ENCODE results near the gene EIF2B4. TPM values are rescaled to one million over a fixed set of nuclear protein-coding genes. Genes with fewer than 3 reads are reported as not detected.

EIF2B4 gene
- polyA plus RNA-seq, 3 donors = 29.5 to 42.3 (median 39.3) TPM

DNA sequence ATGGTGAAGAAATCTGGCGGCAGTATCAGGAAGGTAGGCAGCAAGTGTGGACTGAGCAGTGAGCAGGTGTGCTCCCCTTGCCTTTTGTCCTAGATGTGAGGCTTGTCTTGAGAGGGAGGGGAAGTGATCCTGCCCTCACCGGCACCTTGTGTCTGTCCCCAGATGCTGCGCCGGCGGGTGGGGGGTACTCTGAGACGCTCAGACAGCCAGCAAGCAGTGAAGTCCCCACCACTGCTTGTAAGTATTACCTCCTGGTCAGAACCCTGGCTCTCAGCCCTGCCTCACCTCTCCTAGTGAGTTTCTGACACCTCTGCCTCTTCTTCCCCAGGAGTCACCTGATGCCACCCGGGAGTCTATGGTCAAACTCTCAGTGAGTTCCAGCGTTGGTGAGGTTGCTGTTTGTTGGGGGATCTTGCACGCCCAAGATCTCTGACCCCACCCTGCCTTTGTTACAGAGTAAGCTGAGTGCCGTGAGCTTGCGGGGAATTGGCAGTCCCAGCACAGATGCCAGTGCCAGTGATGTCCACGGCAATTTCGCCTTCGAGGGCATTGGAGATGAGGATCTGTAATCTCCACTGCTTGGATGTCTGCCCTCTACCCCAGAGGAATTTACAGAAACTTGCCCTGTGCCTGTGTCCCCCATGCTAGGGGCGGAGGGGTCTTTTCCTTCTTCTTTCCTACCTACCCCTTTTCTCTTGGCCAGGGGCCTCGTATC lies 6.2 kb upstream of the EIF2B4 start:
- Histone ChIP-seq H3K4me1 (ENCODE audit: control insufficient read depth in 1 of 2, insufficient read depth in 2 of 2, low read length in 2 of 2) (peaks cover 33 to 52% of the 10 kb centered on the region in 2 donors), H3K27me3 (ENCODE audit: control insufficient read depth in 2 of 2, insufficient read depth in 2 of 2, low read length in 2 of 2) (no peaks in the 10 kb centered on the region), H3K27ac (ENCODE audit: low read depth in 1 of 2, low read length in 2 of 2) (peak overlapping the region in 1 of 2 donors; percentile 24), H3K79me2 (ENCODE audit: insufficient read depth, low read length) (peaks cover 69% of the 10 kb centered on the region), H3K9me3 (replicated peaks in 1 of 2; ENCODE audit: control insufficient read depth in 1 of 2, insufficient read depth in 1 of 2, low read length in 2 of 2) (no peaks in the 10 kb centered on the region), H3K4me2 (replicated peaks; ENCODE audit: extremely low read depth, low read length, poor library complexity, severe bottlenecking) (no peak overlapping the region), H2AFZ (ENCODE audit: insufficient read depth, low read depth, low read length, poor library complexity, severe bottlenecking) (no peak overlapping the region), H3K36me3 (replicated peaks in 1 of 2; ENCODE audit: control insufficient read depth in 1 of 2, insufficient read depth in 2 of 2, low read length in 2 of 2) (peaks cover 58 to 65% of the 10 kb centered on the region in 2 donors), H3K9ac (ENCODE audit: insufficient read depth, low read length, poor library complexity, severe bottlenecking) (no peak overlapping the region), H4K20me1 (ENCODE audit: insufficient read depth, low read length) (peaks cover 51% of the 10 kb centered on the region), H3K4me3 (replicated peaks in 1 of 3; ENCODE audit: low read depth in 2 of 3, low read length in 3 of 3) (no peak overlapping the region)
- H3K36me3 Mint-ChIP-seq = peaks cover 57 to 62% of the 10 kb centered on the region in 2 donors
- intact Hi-C loops (cut with micrococcal nuclease) = loop anchor here in 1 of 2 donors (10.0 kb wide), 1 partner anchor 118 kb away; the partner anchor contains the start of genes FNDC4 and GCKR
- peaks cover 0 to 3% (median 1%) of the 10 kb centered on the region in 3 donors for H3K27me3 Mint-ChIP-seq (ENCODE audit: low read depth in 3 of 3)
- H3K9me3 Mint-ChIP-seq = peaks cover 0 to 2% (median 0%) of the 10 kb centered on the region in 7 donors
- 97% methylated on average over 9 of the region's 16 CpGs for WGBS (ENCODE audit: insufficient coverage)
- H3K27ac Mint-ChIP-seq = peak overlapping the region in 6 of 7 donors; percentile 1 to 56 (median 50)
- H3K4me3 Mint-ChIP-seq = no peak overlapping the region
- TF ChIP-seq, protein P1, sequence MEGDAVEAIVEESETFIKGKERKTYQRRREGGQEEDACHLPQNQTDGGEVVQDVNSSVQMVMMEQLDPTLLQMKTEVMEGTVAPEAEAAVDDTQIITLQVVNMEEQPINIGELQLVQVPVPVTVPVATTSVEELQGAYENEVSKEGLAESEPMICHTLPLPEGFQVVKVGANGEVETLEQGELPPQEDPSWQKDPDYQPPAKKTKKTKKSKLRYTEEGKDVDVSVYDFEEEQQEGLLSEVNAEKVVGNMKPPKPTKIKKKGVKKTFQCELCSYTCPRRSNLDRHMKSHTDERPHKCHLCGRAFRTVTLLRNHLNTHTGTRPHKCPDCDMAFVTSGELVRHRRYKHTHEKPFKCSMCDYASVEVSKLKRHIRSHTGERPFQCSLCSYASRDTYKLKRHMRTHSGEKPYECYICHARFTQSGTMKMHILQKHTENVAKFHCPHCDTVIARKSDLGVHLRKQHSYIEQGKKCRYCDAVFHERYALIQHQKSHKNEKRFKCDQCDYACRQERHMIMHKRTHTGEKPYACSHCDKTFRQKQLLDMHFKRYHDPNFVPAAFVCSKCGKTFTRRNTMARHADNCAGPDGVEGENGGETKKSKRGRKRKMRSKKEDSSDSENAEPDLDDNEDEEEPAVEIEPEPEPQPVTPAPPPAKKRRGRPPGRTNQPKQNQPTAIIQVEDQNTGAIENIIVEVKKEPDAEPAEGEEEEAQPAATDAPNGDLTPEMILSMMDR (IDR thresholded peaks at IDR 0.05) = no peak
- H3K4me1 Mint-ChIP-seq = peaks cover 45% of the 10 kb centered on the region
- DNase-seq = no peak

DNA sequence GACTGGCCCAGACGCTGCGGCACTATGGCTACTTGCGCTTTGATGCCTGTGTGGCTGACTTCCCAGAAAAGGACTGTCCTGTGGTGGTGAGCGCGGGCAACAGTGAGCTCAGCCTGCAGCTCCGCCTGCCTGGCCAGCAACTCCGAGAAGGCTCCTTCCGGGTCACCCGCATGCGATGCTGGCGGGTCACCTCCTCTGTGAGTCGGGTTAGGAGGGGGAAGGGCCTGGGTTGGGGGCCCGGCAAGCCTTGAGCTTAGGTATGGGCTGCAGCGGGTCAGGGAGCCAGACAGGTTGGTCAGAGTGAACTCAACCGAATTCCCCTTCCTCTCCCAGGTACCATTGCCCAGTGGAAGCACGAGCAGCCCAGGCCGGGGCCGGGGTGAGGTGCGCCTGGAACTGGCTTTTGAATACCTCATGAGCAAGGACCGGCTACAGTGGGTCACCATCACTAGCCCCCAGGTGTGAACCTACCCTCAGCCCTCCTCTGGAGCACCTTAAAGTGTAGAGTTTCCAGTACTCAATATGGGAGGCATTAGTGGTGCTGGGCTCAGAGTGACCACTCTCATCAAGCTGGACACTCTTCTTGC lies 5.5 kb upstream of the EIF2B4 start:
- WGBS (ENCODE audit: insufficient coverage) = 100% methylated on average over 13 of the region's 20 CpGs
- Mint-ChIP-seq H3K4me3 (no peak overlapping the region), H3K27me3 (ENCODE audit: low read depth in 3 of 3) (peaks cover 0 to 3% (median 1%) of the 10 kb centered on the region in 3 donors), H3K9me3 (no peaks in the 10 kb centered on the region), H3K27ac (peak overlapping the region in 4 of 7 donors; percentile 4 to 54 (median 18)), H3K36me3 (peaks cover 57 to 62% of the 10 kb centered on the region in 2 donors), H3K4me1 (peaks cover 43% of the 10 kb centered on the region)
- H3K4me1 ChIP-seq (ENCODE audit: control insufficient read depth in 1 of 2, insufficient read depth in 2 of 2, low read length in 2 of 2) = peaks cover 33 to 53% of the 10 kb centered on the region in 2 donors
- no peak overlapping the region for H3K27ac ChIP-seq (ENCODE audit: low read depth in 1 of 2, low read length in 2 of 2)
- no peak overlapping the region for H3K4me3 ChIP-seq (replicated peaks in 1 of 3; ENCODE audit: low read depth in 2 of 3, low read length in 3 of 3)
- DNase-seq = no peak
- no peak overlapping the region for H3K9ac ChIP-seq (ENCODE audit: insufficient read depth, low read length, poor library complexity, severe bottlenecking)
- TF ChIP-seq, protein P1 (IDR thresholded peaks at IDR 0.05) = no peak
- peaks cover 58 to 65% of the 10 kb centered on the region in 2 donors for H3K36me3 ChIP-seq (replicated peaks in 1 of 2; ENCODE audit: control insufficient read depth in 1 of 2, insufficient read depth in 2 of 2, low read length in 2 of 2)
- H3K4me2 ChIP-seq (replicated peaks; ENCODE audit: extremely low read depth, low read length, poor library complexity, severe bottlenecking) = no peak overlapping the region
- no peaks in the 10 kb centered on the region for H3K27me3 ChIP-seq (ENCODE audit: control insufficient read depth in 2 of 2, insufficient read depth in 2 of 2, low read length in 2 of 2)
- intact Hi-C loops (cut with micrococcal nuclease) = loop anchor here in 1 of 2 donors (10.0 kb wide), 1 partner anchor 119 kb away; the partner anchor contains the start of genes FNDC4 and GCKR
- H3K79me2 ChIP-seq (ENCODE audit: insufficient read depth, low read length) = peaks cover 73% of the 10 kb centered on the region
- no peaks in the 10 kb centered on the region for H3K9me3 ChIP-seq (replicated peaks in 1 of 2; ENCODE audit: control insufficient read depth in 1 of 2, insufficient read depth in 1 of 2, low read length in 2 of 2)
- H4K20me1 ChIP-seq (ENCODE audit: insufficient read depth, low read length) = peaks cover 51% of the 10 kb centered on the region
- no peak overlapping the region for H2AFZ ChIP-seq (ENCODE audit: insufficient read depth, low read depth, low read length, poor library complexity, severe bottlenecking)

All from CD14-positive monocyte (primary cell).